Epithelial cell of proximal tubule (primary cell): ENCODE results near the gene RPTOR. TPM values are rescaled to one million over a fixed set of nuclear protein-coding genes. Genes with fewer than 3 reads are reported as not detected.

Source experiments
- DNase-seq: peaks from one replicate; pipeline ENCODE4 v3.0.0-alpha.2; 2011; ENCODE audit warnings: low read depth
- H3K4me3 ChIP-seq: 2 replicates; pipeline ENCODE4 v1.5.1; 2011; ENCODE audit warnings: low read depth, mild to moderate bottlenecking, low read length
- CTCF ChIP-seq: conservative IDR thresholded peaks from 2 replicates; pipeline ENCODE4 v1.5.1; 2012; ENCODE audit warnings: low read depth, mild to moderate bottlenecking, low read length
- total RNA-seq: library from RNA; depleted of rRNA; stranded (reverse); fragments of >200 nt; gene quantifications from 2 replicates; pipeline ENCODE4 v1.2.3, GENCODE V29; 2015

Gene RPTOR
- total RNA-seq, 1 donor from 2014 or later, result 24.4 TPM

- H3K4me3 ChIP-seq, result no peak overlapping the region
- no peak for TF ChIP-seq CTCF
- no peak for DNase-seq
Observed at GRCh38 chr17:80601146-80601545, 56.5 kb downstream of the RPTOR start.

GRCh38 chr17:80603396-80603795 lies 58.8 kb downstream of the RPTOR start:
- no peak overlapping the region for H3K4me3 ChIP-seq
- no peak for DNase-seq
- no peak for TF ChIP-seq CTCF

- no peak overlapping the region for H3K4me3 ChIP-seq
- no peak for DNase-seq
- no peak for TF ChIP-seq CTCF
Observed at GRCh38 chr17:80604009-80604669, 59.5 kb downstream of the RPTOR start.

GRCh38 chr17:80604670-80605010 lies 60.0 kb downstream of the RPTOR start:
- no peak for TF ChIP-seq CTCF
- no peak for DNase-seq
- H3K4me3 ChIP-seq, result no peak overlapping the region

- H3K4me3 ChIP-seq, result no peak overlapping the region
- no peak for DNase-seq
- no peak for TF ChIP-seq CTCF
Observed at GRCh38 chr17:80605326-80606066, 60.9 kb downstream of the RPTOR start.

GRCh38 chr17:80608326-80608725 lies 63.7 kb downstream of the RPTOR start:
- no peak for DNase-seq
- no peak for TF ChIP-seq CTCF

GRCh38 chr17:80609757-80610156 lies 65.1 kb downstream of the RPTOR start:
- no peak for DNase-seq
- TF ChIP-seq CTCF, result no peak
- no peak overlapping the region for H3K4me3 ChIP-seq

More at GRCh38 chr17:80608326-80608725, 63.7 kb downstream of the RPTOR start:
- H3K4me3 ChIP-seq, result no peak overlapping the region
